ENCODE results near the gene PLBD1. TPM values are rescaled to one million over a fixed set of nuclear protein-coding genes. Genes with fewer than 3 reads are reported as not detected.

Gene PLBD1
- total and polyA plus RNA-seq, 2 experiments from 2014 or later, result 9.0 to 10.0 TPM

DNA sequence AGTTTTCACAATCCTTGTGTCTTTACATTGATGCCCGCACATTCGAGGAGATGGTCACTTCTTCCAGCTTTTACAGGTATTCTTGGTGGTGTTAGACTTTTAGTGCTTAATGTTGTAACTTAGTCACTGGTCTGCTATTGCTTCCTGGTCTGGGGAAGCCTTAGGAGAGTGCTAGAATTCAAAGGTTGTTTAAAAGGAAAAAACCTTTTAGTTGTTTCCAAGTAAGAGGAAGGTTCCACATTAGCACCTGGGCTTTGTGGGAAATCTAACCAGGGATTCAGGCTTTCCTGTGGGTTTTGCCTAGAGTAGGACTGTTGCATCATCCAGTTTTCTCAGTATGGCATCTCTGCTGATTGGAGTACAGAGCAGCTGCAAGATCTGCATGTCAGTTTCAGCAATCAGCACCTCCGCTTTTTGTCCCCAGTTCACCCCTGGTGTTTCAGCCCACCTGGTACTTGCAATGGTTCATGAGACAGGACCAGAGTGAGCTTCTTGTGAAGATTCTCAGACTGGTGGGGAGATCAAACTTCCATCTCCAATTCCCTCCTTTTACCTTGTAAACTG is 44.0 kb upstream of the PLBD1 start:
- no peak overlapping the region for H3K4me3 ChIP-seq
- no peak overlapping the region for H3K27ac ChIP-seq
- peaks cover 4% of the 10 kb centered on the region for H3K4me1 ChIP-seq (ENCODE audit: low read depth)
- no peak for DNase-seq (ENCODE audit: low read depth in 1 of 2, low spot score in 1 of 2)
- H3K9me3 ChIP-seq (ENCODE audit: low read depth), result no peaks in the 10 kb centered on the region
- TF ChIP-seq, protein P1, sequence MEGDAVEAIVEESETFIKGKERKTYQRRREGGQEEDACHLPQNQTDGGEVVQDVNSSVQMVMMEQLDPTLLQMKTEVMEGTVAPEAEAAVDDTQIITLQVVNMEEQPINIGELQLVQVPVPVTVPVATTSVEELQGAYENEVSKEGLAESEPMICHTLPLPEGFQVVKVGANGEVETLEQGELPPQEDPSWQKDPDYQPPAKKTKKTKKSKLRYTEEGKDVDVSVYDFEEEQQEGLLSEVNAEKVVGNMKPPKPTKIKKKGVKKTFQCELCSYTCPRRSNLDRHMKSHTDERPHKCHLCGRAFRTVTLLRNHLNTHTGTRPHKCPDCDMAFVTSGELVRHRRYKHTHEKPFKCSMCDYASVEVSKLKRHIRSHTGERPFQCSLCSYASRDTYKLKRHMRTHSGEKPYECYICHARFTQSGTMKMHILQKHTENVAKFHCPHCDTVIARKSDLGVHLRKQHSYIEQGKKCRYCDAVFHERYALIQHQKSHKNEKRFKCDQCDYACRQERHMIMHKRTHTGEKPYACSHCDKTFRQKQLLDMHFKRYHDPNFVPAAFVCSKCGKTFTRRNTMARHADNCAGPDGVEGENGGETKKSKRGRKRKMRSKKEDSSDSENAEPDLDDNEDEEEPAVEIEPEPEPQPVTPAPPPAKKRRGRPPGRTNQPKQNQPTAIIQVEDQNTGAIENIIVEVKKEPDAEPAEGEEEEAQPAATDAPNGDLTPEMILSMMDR (IDR thresholded peaks at IDR 0.05; ENCODE audit: low read depth, low read length), result no peak
- H3K27me3 ChIP-seq, result no peaks in the 10 kb centered on the region
- H3K36me3 ChIP-seq, result no peaks in the 10 kb centered on the region

DNA sequence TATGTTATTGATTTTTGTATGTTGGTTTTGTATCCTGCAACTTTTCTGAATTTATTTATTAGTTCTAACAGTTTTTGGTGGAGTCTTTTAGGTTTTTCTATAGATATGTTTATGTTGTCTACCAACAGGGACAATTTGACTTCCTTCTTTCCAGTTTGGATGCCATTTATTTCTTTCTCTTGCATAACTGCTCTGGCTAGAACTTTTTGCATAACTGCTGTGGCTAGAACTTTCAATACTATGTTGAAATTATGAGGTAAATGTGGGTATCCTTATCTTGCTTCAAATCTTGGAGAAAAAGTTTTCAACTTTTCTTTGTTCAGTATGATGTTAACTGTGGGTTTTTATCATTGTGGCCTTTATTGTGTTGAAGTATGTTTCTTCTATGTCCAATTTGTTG is 39.9 kb upstream of the PLBD1 start:
- no peaks in the 10 kb centered on the region for H3K27me3 ChIP-seq
- no peaks in the 10 kb centered on the region for H3K36me3 ChIP-seq
- no peaks in the 10 kb centered on the region for H3K9me3 ChIP-seq (ENCODE audit: low read depth)
- peak in 1 of 2 donors; percentile 9 for DNase-seq (ENCODE audit: low read depth in 1 of 2, low spot score in 1 of 2)
- H3K4me3 ChIP-seq, result no peak overlapping the region
- H3K27ac ChIP-seq, result no peak overlapping the region
- no peaks in the 10 kb centered on the region for H3K4me1 ChIP-seq (ENCODE audit: low read depth)
- TF ChIP-seq, protein P1 (IDR thresholded peaks at IDR 0.05; ENCODE audit: low read depth, low read length), result no peak

DNA sequence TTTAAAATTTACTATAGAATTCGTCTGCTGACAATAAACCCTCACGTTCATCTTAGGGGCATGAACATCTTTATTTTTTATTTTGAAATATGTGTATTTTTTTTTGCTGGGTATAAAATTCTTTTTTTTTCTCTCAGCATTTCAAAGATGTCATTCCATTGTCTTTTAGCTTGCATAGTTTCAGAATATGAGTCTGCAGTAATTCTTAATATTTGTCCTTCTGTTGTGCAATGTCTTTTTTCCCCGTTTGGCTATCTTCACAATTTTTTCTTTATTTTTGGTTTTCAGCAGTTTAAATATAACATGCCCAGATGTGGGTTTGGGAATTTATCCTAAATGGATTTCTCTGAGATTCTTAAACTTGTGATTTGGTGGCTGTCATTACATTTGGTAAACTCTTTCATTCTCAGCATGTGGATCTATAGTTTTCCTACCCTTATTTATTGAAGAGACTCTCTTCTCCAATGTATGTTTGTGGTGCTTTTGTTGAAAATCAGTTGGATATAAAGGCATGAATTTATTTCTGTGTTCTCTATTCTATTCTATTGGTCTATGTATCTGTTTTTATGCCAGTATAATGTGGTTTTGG is 37.8 kb upstream of the PLBD1 start:
- no peaks in the 10 kb centered on the region for H3K4me1 ChIP-seq (ENCODE audit: low read depth)
- no peak overlapping the region for H3K4me3 ChIP-seq
- H3K36me3 ChIP-seq, result no peaks in the 10 kb centered on the region
- TF ChIP-seq, protein P1 (IDR thresholded peaks at IDR 0.05; ENCODE audit: low read depth, low read length), result no peak
- no peaks in the 10 kb centered on the region for H3K9me3 ChIP-seq (ENCODE audit: low read depth)
- DNase-seq (ENCODE audit: low read depth in 1 of 2, low spot score in 1 of 2), result no peak
- no peak overlapping the region for H3K27ac ChIP-seq
- H3K27me3 ChIP-seq, result no peaks in the 10 kb centered on the region

DNA sequence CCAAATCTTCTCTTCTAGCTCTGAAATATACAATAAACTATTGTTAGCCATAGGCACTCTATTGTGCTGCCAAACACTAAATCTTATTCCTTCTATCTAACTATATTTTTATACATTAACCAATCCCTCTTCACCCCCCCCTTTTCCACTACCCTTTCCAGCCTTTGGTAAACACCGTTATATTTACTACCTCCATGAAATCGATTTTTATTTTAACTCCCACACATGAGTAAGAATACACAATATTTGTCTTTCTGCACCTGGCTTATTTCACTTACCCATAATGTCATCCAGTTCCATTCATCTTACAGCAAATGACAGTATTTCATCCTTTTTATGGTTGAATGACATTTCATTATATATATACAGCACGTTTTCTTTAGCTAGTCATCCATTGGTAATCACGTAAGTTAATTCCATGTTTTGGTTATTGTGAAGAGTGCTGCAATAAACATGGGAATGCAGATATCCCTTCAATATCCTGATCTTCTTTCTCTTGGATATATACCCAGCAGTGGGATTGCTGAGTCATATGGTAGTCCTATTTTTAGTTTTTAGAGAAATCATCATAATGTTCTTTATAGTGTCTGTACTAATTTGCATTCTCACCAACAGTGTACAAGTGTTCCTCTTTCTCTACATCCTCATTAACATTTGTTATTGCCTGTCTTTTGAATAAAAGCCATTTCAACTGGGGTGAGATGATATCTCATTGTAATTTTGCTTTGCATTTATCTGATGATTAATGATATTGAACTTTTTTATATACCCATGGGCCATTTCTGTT is 34.2 kb upstream of the PLBD1 start:
- Histone ChIP-seq H3K4me1 (ENCODE audit: low read depth) (no peaks in the 10 kb centered on the region), H3K4me3 (no peak overlapping the region), H3K27me3 (no peaks in the 10 kb centered on the region), H3K9me3 (ENCODE audit: low read depth) (no peaks in the 10 kb centered on the region), H3K36me3 (no peaks in the 10 kb centered on the region), H3K27ac (no peak overlapping the region)
- DNase-seq (ENCODE audit: low read depth in 1 of 2, low spot score in 1 of 2), result no peak
- TF ChIP-seq, protein P1 (IDR thresholded peaks at IDR 0.05; ENCODE audit: low read depth, low read length), result no peak

DNA sequence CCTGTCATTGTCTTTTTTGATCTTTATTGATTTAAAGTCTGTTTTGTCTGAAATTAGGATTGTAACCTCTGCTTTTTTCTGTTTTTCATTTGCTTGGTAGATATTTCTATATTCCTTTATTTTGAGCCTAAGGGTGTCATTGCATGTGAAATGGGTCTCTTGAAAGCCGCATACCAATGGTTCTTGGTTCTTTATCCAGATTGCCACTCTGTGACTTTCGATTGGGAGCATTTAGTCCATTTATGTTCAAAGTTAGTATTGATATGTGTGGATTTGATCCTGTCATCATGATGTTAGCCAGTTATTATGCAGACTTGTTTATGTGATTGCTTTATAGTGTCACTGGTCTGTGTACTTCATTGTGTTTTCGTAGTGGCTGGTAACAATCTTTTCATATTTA is 29.8 kb upstream of the PLBD1 start:
- Histone ChIP-seq H3K4me1 (ENCODE audit: low read depth) (no peaks in the 10 kb centered on the region), H3K9me3 (ENCODE audit: low read depth) (no peaks in the 10 kb centered on the region), H3K4me3 (no peak overlapping the region), H3K27ac (no peak overlapping the region), H3K27me3 (no peaks in the 10 kb centered on the region), H3K36me3 (no peaks in the 10 kb centered on the region)
- TF ChIP-seq, protein P1 (IDR thresholded peaks at IDR 0.05; ENCODE audit: low read depth, low read length), result no peak
- no peak for DNase-seq (ENCODE audit: low read depth in 1 of 2, low spot score in 1 of 2)
